ENCODE measurements around the gene CMTM4.
A peak's percentile ranks its signal among the peaks of the same experiment; 100 is the strongest.
"Not testable (repeated sequence)": the region's sequence is repeated elsewhere in the genome, so short reads cannot be mapped to it uniquely, and the experiment has no call there.

CMTM4 gene

DNA sequence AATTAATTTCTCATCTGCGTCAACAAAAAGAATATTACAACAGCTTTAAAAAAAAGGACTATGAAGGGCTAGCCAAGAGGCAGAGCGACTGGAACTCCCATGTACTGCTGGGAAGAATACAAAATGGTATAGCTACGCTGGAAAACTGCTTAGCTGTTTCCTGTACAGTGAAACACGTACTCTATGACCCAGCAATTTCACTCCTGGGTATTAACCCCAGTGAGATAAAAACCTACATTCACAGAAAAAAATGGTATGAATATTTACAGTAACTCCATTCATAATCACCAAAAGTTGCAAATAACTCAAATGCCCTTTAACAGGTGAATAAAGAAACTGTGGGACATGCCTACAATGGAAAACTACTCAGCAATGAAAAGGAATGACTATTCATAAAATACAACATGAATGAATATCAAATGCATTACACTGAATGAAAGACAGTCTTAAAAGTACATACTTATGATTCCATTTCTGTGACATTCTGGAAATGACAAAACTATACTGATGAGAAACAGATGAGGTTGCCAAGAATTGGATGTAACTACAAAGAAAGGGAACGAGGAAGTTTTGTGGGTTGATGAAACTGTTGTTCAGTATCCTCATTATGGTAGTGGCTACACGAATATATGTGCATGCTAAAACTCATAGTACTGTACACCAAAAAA lies 27.6 kb downstream of the CMTM4 start:
- no peak for DNase-seq (ENCODE audit: low spot score)
- TF ChIP-seq, protein P1, sequence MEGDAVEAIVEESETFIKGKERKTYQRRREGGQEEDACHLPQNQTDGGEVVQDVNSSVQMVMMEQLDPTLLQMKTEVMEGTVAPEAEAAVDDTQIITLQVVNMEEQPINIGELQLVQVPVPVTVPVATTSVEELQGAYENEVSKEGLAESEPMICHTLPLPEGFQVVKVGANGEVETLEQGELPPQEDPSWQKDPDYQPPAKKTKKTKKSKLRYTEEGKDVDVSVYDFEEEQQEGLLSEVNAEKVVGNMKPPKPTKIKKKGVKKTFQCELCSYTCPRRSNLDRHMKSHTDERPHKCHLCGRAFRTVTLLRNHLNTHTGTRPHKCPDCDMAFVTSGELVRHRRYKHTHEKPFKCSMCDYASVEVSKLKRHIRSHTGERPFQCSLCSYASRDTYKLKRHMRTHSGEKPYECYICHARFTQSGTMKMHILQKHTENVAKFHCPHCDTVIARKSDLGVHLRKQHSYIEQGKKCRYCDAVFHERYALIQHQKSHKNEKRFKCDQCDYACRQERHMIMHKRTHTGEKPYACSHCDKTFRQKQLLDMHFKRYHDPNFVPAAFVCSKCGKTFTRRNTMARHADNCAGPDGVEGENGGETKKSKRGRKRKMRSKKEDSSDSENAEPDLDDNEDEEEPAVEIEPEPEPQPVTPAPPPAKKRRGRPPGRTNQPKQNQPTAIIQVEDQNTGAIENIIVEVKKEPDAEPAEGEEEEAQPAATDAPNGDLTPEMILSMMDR (IDR thresholded peaks at IDR 0.05; ENCODE audit: borderline replicate concordance, control extremely low read depth, extremely low read depth, insufficient read depth, missing control alignments) = no peak
- in situ Hi-C loops (cut with MboI; ENCODE audit: low sequenced_read_pairs, unreplicated experiment) = no loop called here

DNA sequence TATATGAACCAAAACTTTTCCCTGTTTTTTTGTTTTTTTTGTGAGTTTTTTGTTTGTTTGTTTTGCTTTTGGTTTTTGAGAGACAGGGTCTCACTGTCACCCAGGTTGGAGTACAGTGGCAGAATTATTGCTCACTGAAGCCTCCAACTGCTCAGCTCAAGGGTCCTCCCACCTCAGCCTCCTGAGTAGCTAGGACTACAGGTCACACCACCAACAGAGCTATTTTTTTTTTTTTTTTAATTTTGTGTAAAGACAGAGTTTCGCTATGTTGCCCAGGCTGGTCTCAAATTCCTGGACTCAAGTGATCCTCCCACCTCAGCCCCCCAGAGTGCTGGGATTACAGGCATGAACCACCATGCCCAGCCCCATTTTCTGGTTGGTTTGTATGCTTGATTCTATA lies 28.6 kb downstream of the CMTM4 start:
- in situ Hi-C loops (cut with MboI; ENCODE audit: low sequenced_read_pairs, unreplicated experiment) = no loop called here
- DNase-seq (ENCODE audit: low spot score) = no peak
- TF ChIP-seq, protein P1 (IDR thresholded peaks at IDR 0.05; ENCODE audit: borderline replicate concordance, control extremely low read depth, extremely low read depth, insufficient read depth, missing control alignments) = no peak

DNA sequence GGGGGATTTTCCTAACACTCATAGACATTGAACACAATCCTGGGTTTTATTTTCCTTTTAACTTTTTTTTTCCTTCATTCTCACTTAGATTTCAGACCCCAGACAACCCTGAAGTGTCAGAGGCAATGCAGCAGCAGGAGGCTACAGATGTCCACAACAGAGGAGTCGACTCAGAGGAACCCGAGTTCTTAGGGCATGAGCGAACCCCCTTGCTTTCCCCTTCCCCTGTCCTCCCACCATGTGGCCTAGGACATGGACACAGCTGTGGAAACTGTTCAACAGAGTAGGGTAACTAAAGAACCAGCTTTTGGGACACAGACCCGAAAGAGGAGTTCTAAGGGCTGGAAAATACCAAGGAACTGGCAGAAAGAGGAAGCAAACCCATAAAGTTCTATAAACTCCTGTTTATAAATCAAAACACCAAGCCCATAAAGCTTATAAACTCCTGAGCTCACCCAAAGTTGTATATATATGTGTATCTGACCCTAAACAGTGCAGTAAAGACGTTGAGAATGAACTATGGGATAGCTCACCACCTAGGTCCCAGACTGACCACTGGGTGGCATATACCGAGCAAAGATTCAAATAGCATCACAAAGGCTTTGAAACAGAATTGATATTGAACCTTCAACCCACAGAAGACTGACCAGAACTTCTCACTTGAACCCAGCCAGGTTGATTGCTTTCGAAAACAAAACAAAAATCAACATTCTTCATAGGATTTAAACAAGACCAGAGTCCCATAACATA lies 33.9 kb downstream of the CMTM4 start:
- DNase-seq (ENCODE audit: low spot score) = no peak
- in situ Hi-C loops (cut with MboI; ENCODE audit: low sequenced_read_pairs, unreplicated experiment) = no loop called here
- TF ChIP-seq, protein P1 (IDR thresholded peaks at IDR 0.05; ENCODE audit: borderline replicate concordance, control extremely low read depth, extremely low read depth, insufficient read depth, missing control alignments) = peak; percentile 28

DNA sequence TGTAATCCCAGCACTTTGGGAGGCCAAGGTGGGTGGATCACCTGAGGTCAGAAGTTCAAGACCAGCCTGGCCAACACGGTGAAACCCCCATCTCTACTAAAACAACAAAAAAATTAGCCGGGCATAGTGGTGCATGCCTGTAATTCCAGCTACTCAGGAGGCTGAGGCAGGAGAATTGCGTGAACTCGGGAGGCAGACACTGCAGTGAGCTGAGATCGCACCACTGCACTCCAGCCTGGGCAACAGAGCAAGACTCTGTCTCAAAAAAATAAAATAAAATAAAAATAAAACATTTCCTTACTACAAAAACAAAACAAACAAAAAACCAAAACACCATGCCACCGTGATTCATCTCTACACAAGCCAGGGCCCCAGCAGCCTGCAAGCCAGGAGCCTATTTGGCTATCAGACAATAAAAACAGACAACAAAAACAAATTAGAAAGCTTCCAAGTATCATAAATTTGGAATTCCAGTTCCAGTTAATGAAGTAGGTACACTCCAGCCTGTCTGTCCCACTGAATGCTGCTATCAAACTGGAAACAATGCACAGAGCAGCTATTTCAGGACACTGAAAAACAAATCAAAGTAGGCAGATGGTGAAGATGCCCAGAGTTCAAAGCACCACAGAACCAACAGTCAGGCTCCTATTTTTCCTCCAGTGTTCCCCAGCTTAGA lies 34.7 kb downstream of the CMTM4 start:
- DNase-seq (ENCODE audit: low spot score); in situ Hi-C loops (cut with MboI; ENCODE audit: low sequenced_read_pairs, unreplicated experiment): not testable (repeated sequence)

DNA sequence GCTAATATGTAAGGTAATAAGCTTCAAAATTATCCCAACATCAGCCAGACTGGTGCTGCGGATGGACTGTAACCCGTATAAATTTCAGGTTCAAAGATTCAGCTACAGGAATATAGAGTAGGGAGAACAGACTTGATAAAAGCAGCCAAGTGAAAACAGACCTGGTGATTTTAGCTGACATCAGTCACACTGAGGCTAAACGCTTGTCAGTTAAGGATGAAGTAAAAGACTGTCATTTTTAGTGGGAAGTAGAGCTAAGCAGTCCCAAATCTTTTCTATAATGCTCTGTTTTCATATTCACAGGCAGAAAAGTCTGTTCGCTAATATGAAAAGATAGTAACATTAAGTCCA lies 35.4 kb downstream of the CMTM4 start:
- in situ Hi-C loops (cut with MboI; ENCODE audit: low sequenced_read_pairs, unreplicated experiment) = no loop called here
- TF ChIP-seq, protein P1 (IDR thresholded peaks at IDR 0.05; ENCODE audit: borderline replicate concordance, control extremely low read depth, extremely low read depth, insufficient read depth, missing control alignments) = no peak
- DNase-seq (ENCODE audit: low spot score) = no peak

DNA sequence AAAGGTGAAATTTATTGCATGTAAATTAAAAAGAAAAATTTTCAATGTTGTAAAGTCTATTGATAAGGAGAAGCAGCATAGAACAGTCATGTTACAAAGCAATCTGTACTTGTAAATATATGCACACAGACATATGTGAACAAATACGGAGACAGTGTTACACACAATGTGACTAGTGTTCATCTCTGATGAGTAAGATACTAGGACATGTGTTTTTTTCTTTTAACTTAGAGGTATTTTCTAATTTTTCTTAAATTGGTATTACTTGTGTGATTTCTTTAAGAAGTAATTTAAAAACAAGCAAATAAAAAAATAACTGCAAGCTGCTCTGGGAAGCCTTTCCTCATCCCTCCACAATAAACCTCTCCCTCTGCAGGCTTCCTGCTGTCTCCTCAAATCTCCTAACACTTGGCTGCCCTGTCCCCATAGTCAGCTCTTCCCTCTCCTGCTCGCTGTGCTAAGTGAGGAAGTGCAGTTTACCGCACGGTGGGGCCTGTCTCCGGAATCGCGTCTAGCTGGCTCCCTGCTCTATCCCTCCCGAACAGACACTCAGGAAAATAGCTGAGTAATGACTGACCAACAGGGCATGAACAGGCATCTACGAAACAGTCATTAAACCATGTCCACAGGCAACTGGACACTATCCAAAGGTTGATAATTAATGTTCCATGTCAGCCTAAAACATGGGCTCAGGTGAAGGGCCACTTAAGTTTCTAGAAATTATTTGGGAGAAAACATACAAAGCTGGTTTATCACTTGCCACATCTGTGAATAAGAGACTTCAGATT lies 35.9 kb downstream of the CMTM4 start:
- DNase-seq (ENCODE audit: low spot score) = no peak
- in situ Hi-C loops (cut with MboI; ENCODE audit: low sequenced_read_pairs, unreplicated experiment) = no loop called here
- TF ChIP-seq, protein P1 (IDR thresholded peaks at IDR 0.05; ENCODE audit: borderline replicate concordance, control extremely low read depth, extremely low read depth, insufficient read depth, missing control alignments) = no peak

Measured in GM13976 (cell line).